SK-N-SH treated with all-trans-retinoic acid at 6 μM for 48 hours (cell line): Measurements from ENCODE around the gene SAMD9.
A peak's percentile ranks its signal among the peaks of the same experiment; 100 is the strongest.

Experiments used
- ATAC-seq: fragments of 200-7000 bp; cut with Tn5 transposase; 3 replicates; pipeline ENCODE4 v1.9.1; 2020; ENCODE audit warnings: mild to moderate bottlenecking, moderate library complexity
- ARNTL ChIP-seq: fragments of 450-650 bp; formaldehyde crosslinking; IDR thresholded peaks from 2 replicates; pipeline ENCODE4 v1.5.0; 2020; ENCODE audit warnings: low read depth, mild to moderate bottlenecking, moderate library complexity, borderline replicate concordance
- BACH2 ChIP-seq: fragments of 250-450 bp; sonication (Bioruptor Pico); IDR thresholded peaks from 2 replicates; pipeline ENCODE4 v1.9.0; 2021; ENCODE audit warnings: mild to moderate bottlenecking, borderline replicate concordance
- CREB5 ChIP-seq: fragments of 250-450 bp; sonication (Bioruptor Pico); IDR thresholded peaks from 2 replicates; pipeline ENCODE4 v1.5.1; 2020; ENCODE audit warnings: low read depth, mild to moderate bottlenecking, moderate library complexity
- CSDC2 ChIP-seq: fragments of 250-450 bp; sonication (Bioruptor Pico); IDR thresholded peaks from 2 replicates; pipeline ENCODE4 v1.5.0; 2020; ENCODE audit warnings: mild to moderate bottlenecking, moderate library complexity
- CSRNP3 ChIP-seq: fragments of 250-450 bp; sonication (Bioruptor Pico); IDR thresholded peaks from 2 replicates; pipeline ENCODE4 v1.5.1; 2021; ENCODE audit warnings: mild to moderate bottlenecking, moderate library complexity
- ESRRG ChIP-seq: fragments of 250-450 bp; sonication (Bioruptor Pico); IDR thresholded peaks from 2 replicates; pipeline ENCODE4 v1.6.1; 2021; ENCODE audit warnings: mild to moderate bottlenecking
- GLIS3 ChIP-seq: fragments of 250-450 bp; sonication (Bioruptor Pico); IDR thresholded peaks from 2 replicates; pipeline ENCODE4 v1.5.0; 2020; ENCODE audit warnings: mild to moderate bottlenecking, moderate library complexity
- ISL1 ChIP-seq: fragments of 250-450 bp; sonication (Bioruptor Pico); IDR thresholded peaks from 2 replicates; pipeline ENCODE4 v2.1.2; 2022; ENCODE audit warnings: mild to moderate bottlenecking, moderate library complexity
- OSR1 ChIP-seq: fragments of 250-450 bp; sonication (Bioruptor Pico); IDR thresholded peaks from 2 replicates; pipeline ENCODE4 v1.8.0; 2022; ENCODE audit warnings: moderate library complexity, mild to moderate bottlenecking, inconsistent platforms
- PPARA ChIP-seq: fragments of 250-450 bp; sonication (Bioruptor Pico); IDR thresholded peaks from 2 replicates; pipeline ENCODE4 v1.5.0; 2020; ENCODE audit warnings: mild to moderate bottlenecking, borderline replicate concordance
- RARB ChIP-seq: fragments of 250-450 bp; sonication (Bioruptor Pico); IDR thresholded peaks from 2 replicates; pipeline ENCODE4 v1.8.0; 2021; ENCODE audit warnings: mild to moderate bottlenecking, moderate library complexity
- SNAI2 ChIP-seq: fragments of 250-450 bp; sonication (Bioruptor Pico); IDR thresholded peaks from 2 replicates; pipeline ENCODE4 v1.5.0; 2020; ENCODE audit warnings: mild to moderate bottlenecking, moderate library complexity
- TCF4 ChIP-seq: fragments of 250-450 bp; sonication (Bioruptor Pico); IDR thresholded peaks from 2 replicates; pipeline ENCODE4 v1.8.0; 2021; ENCODE audit warnings: mild to moderate bottlenecking, moderate library complexity, borderline replicate concordance
- TOX ChIP-seq: fragments of 250-450 bp; sonication (Bioruptor Pico); IDR thresholded peaks from 2 replicates; pipeline ENCODE4 v1.8.0; 2021; ENCODE audit warnings: mild to moderate bottlenecking, moderate library complexity, borderline replicate concordance
- ZC3H10 ChIP-seq: fragments of 250-450 bp; sonication (Bioruptor Pico); IDR thresholded peaks from 2 replicates; pipeline ENCODE4 v1.5.1; 2021; ENCODE audit warnings: mild to moderate bottlenecking, moderate library complexity
- ZFP3 ChIP-seq: fragments of 250-450 bp; sonication (Bioruptor Pico); IDR thresholded peaks from 2 replicates; pipeline ENCODE4 v1.5.0; 2020; ENCODE audit warnings: mild to moderate bottlenecking, moderate library complexity
- ZFP30 ChIP-seq: fragments of 450-650 bp; formaldehyde crosslinking; IDR thresholded peaks from 2 replicates; pipeline ENCODE4 v1.5.0; 2022; ENCODE audit warnings: mild to moderate bottlenecking, moderate library complexity
- ZNF565 ChIP-seq: fragments of 450-650 bp; formaldehyde crosslinking; conservative IDR thresholded peaks from 2 replicates; pipeline ENCODE4 v1.5.0; 2020; ENCODE audit warnings: low read depth, mild to moderate bottlenecking, moderate library complexity
- TF ChIP-seq, protein P1 (sequence below): fragments of 250-450 bp; sonication (Bioruptor Pico); IDR thresholded peaks from 2 replicates; pipeline ENCODE4 v1.8.0; 2020; ENCODE audit warnings: mild to moderate bottlenecking, moderate library complexity, borderline replicate concordance
- TF ChIP-seq, protein P2 (sequence below): fragments of 250-450 bp; sonication (Bioruptor Pico); IDR thresholded peaks from 2 replicates; pipeline ENCODE4 v1.5.0; 2020; ENCODE audit warnings: mild to moderate bottlenecking, moderate library complexity
- TF ChIP-seq, protein P3 (sequence below): fragments of 250-450 bp; sonication (Bioruptor Pico); IDR thresholded peaks from 2 replicates; pipeline ENCODE4 v1.8.0; 2021; ENCODE audit warnings: low read depth, mild to moderate bottlenecking, moderate library complexity, borderline replicate concordance

The SAMD9 gene

GRCh38 chr7:93117327-93117726 is 452 bp downstream of the SAMD9 start:
- TF ChIP-seq ZFP30 (no peak), ZNF565 (CRISPR knock-in tag) (no peak), CSDC2 (no peak), CREB5 (CRISPR knock-in tag) (no peak), ARNTL (no peak), OSR1 (CRISPR knock-in tag) (no peak), ZC3H10 (no peak), SNAI2 (CRISPR knock-in tag) (no peak)
- TF ChIP-seq, all 23 proteins: peak for 0
- peak; percentile 46 for ATAC-seq

DNA sequence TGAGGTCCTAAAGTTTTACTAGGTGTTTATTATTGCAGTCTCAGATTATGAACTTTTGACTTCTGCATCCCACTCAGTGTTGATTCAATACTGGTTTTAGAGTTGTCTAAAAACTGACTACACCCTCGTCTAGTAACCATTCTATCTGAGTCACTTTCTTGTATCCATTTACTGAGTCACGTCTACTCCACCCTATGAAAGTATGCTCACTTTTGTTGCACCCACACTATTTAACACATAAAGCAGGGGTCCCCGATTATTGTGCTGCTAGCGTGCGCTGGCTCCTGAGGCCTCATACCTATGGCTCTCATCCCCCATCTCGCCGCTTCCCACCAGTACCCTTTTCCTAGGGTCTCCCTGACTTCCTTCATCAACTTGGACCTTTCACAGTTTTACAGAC is 2.0 kb downstream of the SAMD9 start:
- TF ChIP-seq CREB5 (CRISPR knock-in tag), result no peak
- no peak for TF ChIP-seq GLIS3 (CRISPR knock-in tag)
- no peak for TF ChIP-seq ISL1 (CRISPR knock-in tag)
- no peak for TF ChIP-seq ZC3H10
- TF ChIP-seq PPARA, result no peak
- no peak for TF ChIP-seq SNAI2 (CRISPR knock-in tag)
- peak; percentile 19; the same call in 2 of the 3 replicates for ATAC-seq

DNA sequence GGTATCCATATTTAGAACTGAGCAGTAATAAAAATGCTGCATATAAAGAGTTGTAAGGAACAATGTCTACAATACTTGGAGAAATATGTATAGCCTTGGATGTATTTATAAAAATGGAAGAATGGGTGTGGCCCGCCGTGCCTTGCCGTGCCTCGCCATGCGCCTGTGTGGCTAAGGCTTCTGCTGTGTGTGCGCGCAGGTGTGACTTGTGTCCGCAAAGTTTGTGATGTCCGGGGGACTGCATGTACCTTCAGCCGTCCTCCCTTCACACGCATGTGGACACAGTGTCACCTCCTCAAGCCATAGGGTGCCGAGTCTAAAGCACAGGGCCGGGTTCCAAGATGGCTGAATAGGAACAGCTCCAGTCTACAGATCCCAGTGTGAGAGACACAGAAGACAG is 9.8 kb downstream of the SAMD9 start:
- ATAC-seq, result no peak
- TF ChIP-seq BACH2 (no peak), TCF4 (no peak), CSRNP3 (no peak), ZFP3 (CRISPR knock-in tag) (no peak), ESRRG (CRISPR knock-in tag) (no peak), CREB5 (CRISPR knock-in tag) (no peak), TOX (CRISPR knock-in tag) (no peak), RARB (CRISPR knock-in tag) (no peak), OSR1 (CRISPR knock-in tag) (no peak), ZNF565 (CRISPR knock-in tag) (no peak), CSDC2 (no peak)
- TF ChIP-seq, protein P1, sequence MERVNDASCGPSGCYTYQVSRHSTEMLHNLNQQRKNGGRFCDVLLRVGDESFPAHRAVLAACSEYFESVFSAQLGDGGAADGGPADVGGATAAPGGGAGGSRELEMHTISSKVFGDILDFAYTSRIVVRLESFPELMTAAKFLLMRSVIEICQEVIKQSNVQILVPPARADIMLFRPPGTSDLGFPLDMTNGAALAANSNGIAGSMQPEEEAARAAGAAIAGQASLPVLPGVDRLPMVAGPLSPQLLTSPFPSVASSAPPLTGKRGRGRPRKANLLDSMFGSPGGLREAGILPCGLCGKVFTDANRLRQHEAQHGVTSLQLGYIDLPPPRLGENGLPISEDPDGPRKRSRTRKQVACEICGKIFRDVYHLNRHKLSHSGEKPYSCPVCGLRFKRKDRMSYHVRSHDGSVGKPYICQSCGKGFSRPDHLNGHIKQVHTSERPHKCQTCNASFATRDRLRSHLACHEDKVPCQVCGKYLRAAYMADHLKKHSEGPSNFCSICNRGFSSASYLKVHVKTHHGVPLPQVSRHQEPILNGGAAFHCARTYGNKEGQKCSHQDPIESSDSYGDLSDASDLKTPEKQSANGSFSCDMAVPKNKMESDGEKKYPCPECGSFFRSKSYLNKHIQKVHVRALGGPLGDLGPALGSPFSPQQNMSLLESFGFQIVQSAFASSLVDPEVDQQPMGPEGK (CRISPR knock-in tag), result no peak
- TF ChIP-seq, protein P2, sequence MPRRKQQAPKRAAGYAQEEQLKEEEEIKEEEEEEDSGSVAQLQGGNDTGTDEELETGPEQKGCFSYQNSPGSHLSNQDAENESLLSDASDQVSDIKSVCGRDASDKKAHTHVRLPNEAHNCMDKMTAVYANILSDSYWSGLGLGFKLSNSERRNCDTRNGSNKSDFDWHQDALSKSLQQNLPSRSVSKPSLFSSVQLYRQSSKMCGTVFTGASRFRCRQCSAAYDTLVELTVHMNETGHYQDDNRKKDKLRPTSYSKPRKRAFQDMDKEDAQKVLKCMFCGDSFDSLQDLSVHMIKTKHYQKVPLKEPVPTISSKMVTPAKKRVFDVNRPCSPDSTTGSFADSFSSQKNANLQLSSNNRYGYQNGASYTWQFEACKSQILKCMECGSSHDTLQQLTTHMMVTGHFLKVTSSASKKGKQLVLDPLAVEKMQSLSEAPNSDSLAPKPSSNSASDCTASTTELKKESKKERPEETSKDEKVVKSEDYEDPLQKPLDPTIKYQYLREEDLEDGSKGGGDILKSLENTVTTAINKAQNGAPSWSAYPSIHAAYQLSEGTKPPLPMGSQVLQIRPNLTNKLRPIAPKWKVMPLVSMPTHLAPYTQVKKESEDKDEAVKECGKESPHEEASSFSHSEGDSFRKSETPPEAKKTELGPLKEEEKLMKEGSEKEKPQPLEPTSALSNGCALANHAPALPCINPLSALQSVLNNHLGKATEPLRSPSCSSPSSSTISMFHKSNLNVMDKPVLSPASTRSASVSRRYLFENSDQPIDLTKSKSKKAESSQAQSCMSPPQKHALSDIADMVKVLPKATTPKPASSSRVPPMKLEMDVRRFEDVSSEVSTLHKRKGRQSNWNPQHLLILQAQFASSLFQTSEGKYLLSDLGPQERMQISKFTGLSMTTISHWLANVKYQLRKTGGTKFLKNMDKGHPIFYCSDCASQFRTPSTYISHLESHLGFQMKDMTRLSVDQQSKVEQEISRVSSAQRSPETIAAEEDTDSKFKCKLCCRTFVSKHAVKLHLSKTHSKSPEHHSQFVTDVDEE (CRISPR knock-in tag), result no peak
- TF ChIP-seq, all 23 proteins: peak for 0

GRCh38 chr7:93097388-93097787 is 20.4 kb downstream of the SAMD9 start:
- no peak for ATAC-seq
- TF ChIP-seq TOX (CRISPR knock-in tag), result no peak
- TF ChIP-seq CREB5 (CRISPR knock-in tag), result no peak
- no peak for TF ChIP-seq PPARA
- no peak for TF ChIP-seq OSR1 (CRISPR knock-in tag)
- TF ChIP-seq ZNF565 (CRISPR knock-in tag), result no peak
- no peak for TF ChIP-seq ZFP30
- TF ChIP-seq ISL1 (CRISPR knock-in tag), result no peak
- TF ChIP-seq ESRRG (CRISPR knock-in tag), result no peak
- TF ChIP-seq CSDC2, result no peak
- no peak for TF ChIP-seq ZFP3 (CRISPR knock-in tag)
- TF ChIP-seq, protein P3, sequence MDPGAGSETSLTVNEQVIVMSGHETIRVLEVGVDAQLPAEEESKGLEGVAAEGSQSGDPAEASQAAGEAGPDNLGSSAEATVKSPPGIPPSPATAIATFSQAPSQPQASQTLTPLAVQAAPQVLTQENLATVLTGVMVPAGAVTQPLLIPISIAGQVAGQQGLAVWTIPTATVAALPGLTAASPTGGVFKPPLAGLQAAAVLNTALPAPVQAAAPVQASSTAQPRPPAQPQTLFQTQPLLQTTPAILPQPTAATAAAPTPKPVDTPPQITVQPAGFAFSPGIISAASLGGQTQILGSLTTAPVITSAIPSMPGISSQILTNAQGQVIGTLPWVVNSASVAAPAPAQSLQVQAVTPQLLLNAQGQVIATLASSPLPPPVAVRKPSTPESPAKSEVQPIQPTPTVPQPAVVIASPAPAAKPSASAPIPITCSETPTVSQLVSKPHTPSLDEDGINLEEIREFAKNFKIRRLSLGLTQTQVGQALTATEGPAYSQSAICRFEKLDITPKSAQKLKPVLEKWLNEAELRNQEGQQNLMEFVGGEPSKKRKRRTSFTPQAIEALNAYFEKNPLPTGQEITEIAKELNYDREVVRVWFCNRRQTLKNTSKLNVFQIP (CRISPR knock-in tag), result no peak
- TF ChIP-seq GLIS3 (CRISPR knock-in tag), result no peak
